CD4-positive, alpha-beta memory T cell (primary cell): ENCODE measurements around the gene RADIL. TPM values are rescaled to one million over a fixed set of nuclear protein-coding genes. Genes with fewer than 3 reads are reported as not detected.

Experiments
- CTCF ChIA-PET: fragments of 350-600 bp; sonication (Branson Sonifier 250); formaldehyde crosslinking; loops from one replicate; lab custom pipeline; 2021; ENCODE audit warnings: inconsistent platforms; ENCODE audit not compliant: partially characterized antibody; lab: Charles Lee
- POLR2A ChIA-PET: fragments of 350-600 bp; sonication (Branson Sonifier 250); formaldehyde crosslinking; loops from one replicate; lab custom pipeline; 2021; ENCODE audit not compliant: partially characterized antibody; lab: Charles Lee
- DNase-seq, 5 donors: peaks; one replicate each; pipeline versions ENCODE4 v3.0.0 to v3.0.0-alpha.2; 2020 to 2022; ENCODE audit warnings: mixed read lengths in 1 of 5
- H3K27ac ChIP-seq: one replicate; pipeline ENCODE4 v1.7.0; 2013; ENCODE audit warnings: low read depth, low read length
- H3K27me3 ChIP-seq: 2 replicates; pipeline ENCODE4 v1.7.0; 2013; ENCODE audit warnings: mild to moderate bottlenecking, low read length, moderate library complexity; ENCODE audit not compliant: insufficient read depth
- H3K36me3 ChIP-seq: 2 replicates; pipeline ENCODE4 v1.7.0; 2013; ENCODE audit warnings: mild to moderate bottlenecking, low read length, moderate library complexity; ENCODE audit not compliant: insufficient read depth
- H3K4me1 ChIP-seq: 2 replicates; pipeline ENCODE4 v1.7.0; 2013; ENCODE audit warnings: mild to moderate bottlenecking, low read length, moderate library complexity; ENCODE audit not compliant: insufficient read depth
- H3K4me3 ChIP-seq, 2 donors: one replicate each; pipeline ENCODE4 v1.7.0; 2013; ENCODE audit warnings: low read length in 2 of 2, mild to moderate bottlenecking in 1 of 2
- H3K9me3 ChIP-seq, 2 donors: one replicate each; pipeline ENCODE4 v1.7.0; 2013; ENCODE audit warnings: low read length in 2 of 2, control low read depth in 1 of 2; ENCODE audit not compliant: control insufficient read depth in 1 of 2
- H3K27ac Mint-ChIP-seq, 7 donors: one replicate each; pipeline ENCODE4 v1.8.0; 2020 to 2021; ENCODE audit warnings: mixed read lengths in 7 of 7, mild to moderate bottlenecking in 6 of 7, inconsistent platforms in 3 of 7, moderate library complexity in 3 of 7
- H3K27me3 Mint-ChIP-seq, 2 donors: one replicate each; pipeline ENCODE4 v1.8.0; 2020 to 2021; ENCODE audit warnings: mixed read lengths in 2 of 2
- H3K36me3 Mint-ChIP-seq, 2 donors: one replicate each; pipeline ENCODE4 v1.8.0; 2020 to 2021; ENCODE audit warnings: mixed read lengths in 2 of 2, inconsistent platforms in 1 of 2, mild to moderate bottlenecking in 1 of 2
- H3K4me1 Mint-ChIP-seq, 4 donors: one replicate each; pipeline ENCODE4 v1.8.0; 2020 to 2021; ENCODE audit warnings: mixed read lengths in 4 of 4, mild to moderate bottlenecking in 1 of 4
- H3K4me3 Mint-ChIP-seq, 8 donors: one replicate each; pipeline ENCODE4 v1.8.0; 2020 to 2021; ENCODE audit warnings: mixed read lengths in 8 of 8, mild to moderate bottlenecking in 7 of 8, moderate library complexity in 6 of 8, inconsistent platforms in 3 of 8
- H3K9me3 Mint-ChIP-seq, 8 donors: one replicate each; pipeline ENCODE4 v1.8.0; 2020 to 2021; ENCODE audit warnings: mixed read lengths in 8 of 8, mild to moderate bottlenecking in 5 of 8, inconsistent platforms in 3 of 8, moderate library complexity in 1 of 8
- intact Hi-C: fragments of 100-400 bp; cut with micrococcal nuclease; formaldehyde crosslinking; loops from one replicate; pipeline ENCODE4 v1.15.1; 2023
- polyA plus RNA-seq, 2 donors: library from polyadenylated mRNA; unstranded; fragments of 300-500 nt; fragmentation: Illumina TruSeq; gene quantifications; one replicate each; pipeline ENCODE4 v1.2.3, GENCODE V29; 2021
- total RNA-seq, 2 experiments: library from RNA; stranded (reverse); gene quantifications; one replicate each; pipeline ENCODE4 v1.2.3, GENCODE V29; 2021

RADIL gene
- total and polyA plus RNA-seq, 4 experiments from 2014 or later: not detected

- peaks cover 30% of the 10 kb centered on the region for H3K36me3 ChIP-seq
- CTCF ChIA-PET: interaction anchor here (0.8 kb wide), 1 partner anchor 12 kb away, joined by 5 read pairs; no protein-coding TSS in a partner anchor
- no peak overlapping the region for H3K4me3 ChIP-seq
- peaks cover 25 to 53% (median 37%) of the 10 kb centered on the region in 4 donors for H3K4me1 Mint-ChIP-seq
- no peaks in the 10 kb centered on the region for H3K27me3 ChIP-seq
- H3K9me3 ChIP-seq: no peaks in the 10 kb centered on the region
- H3K27ac ChIP-seq: no peak overlapping the region
- no peak for DNase-seq
- no peaks in the 10 kb centered on the region for H3K27me3 Mint-ChIP-seq
- H3K27ac Mint-ChIP-seq: no peak overlapping the region
- peaks cover 0 to 1% (median 0%) of the 10 kb centered on the region in 8 donors for H3K9me3 Mint-ChIP-seq
- POLR2A ChIA-PET: no interaction called here
- H3K4me3 Mint-ChIP-seq: no peak overlapping the region
- H3K36me3 Mint-ChIP-seq: peaks cover 14 to 41% of the 10 kb centered on the region in 2 donors
- intact Hi-C loops: loop anchor here (5.0 kb wide), 2 partner anchors 193 to 268 kb away; partner anchors contain the start of gene RBAK
- peaks cover 30% of the 10 kb centered on the region for H3K4me1 ChIP-seq
These were observed 104.4 kb downstream of the RADIL start for GRCh38 chr7:4779118-4779517.

GRCh38 chr7:4775848-4776623, 107.5 kb downstream of the RADIL start:
- ChIA-PET POLR2A (interaction anchor here (0.6 to 4.3 kb wide), 18 partner anchors 9 to 621 kb away, joined by 3 to 74 read pairs (median 6); partner anchors contain the start of gene FOXK1), CTCF (interaction anchor here (1.6 to 6.2 kb wide), 5 partner anchors 16 to 165 kb away, joined by 3 to 43 read pairs (median 11); no protein-coding TSS in a partner anchor)
- Histone ChIP-seq H3K4me1 (peaks cover 31% of the 10 kb centered on the region), H3K27ac (peak overlapping the region; percentile 93), H3K4me3 (peak overlapping the region; percentile 92 to 95), H3K36me3 (peaks cover under 1% of the 10 kb centered on the region), H3K9me3 (no peaks in the 10 kb centered on the region), H3K27me3 (no peaks in the 10 kb centered on the region)
- intact Hi-C loops: loop anchor here (1.0 to 5.0 kb wide), 6 partner anchors 16 to 271 kb away; partner anchors contain the start of gene RBAK
- Mint-ChIP-seq H3K36me3 (peaks cover 5 to 31% of the 10 kb centered on the region in 2 donors), H3K27me3 (no peaks in the 10 kb centered on the region), H3K4me1 (peaks cover 25 to 55% (median 42%) of the 10 kb centered on the region in 4 donors), H3K27ac (peak overlapping the region; percentile 99 to 100 (median 99)), H3K4me3 (peak overlapping the region; percentile 96 to 100 (median 98)), H3K9me3 (peaks cover 0 to 2% (median 0%) of the 10 kb centered on the region in 8 donors)
- peak in 3 of 5 donors; percentile 59 to 79 (median 61) for DNase-seq

- Histone ChIP-seq H3K27ac (peak within 1 kb of the TSS; percentile 93), H3K36me3 (no peaks in the 10 kb centered on the region), H3K27me3 (no peaks in the 10 kb centered on the region), H3K9me3 (no peaks in the 10 kb centered on the region), H3K4me3 (peak within 1 kb of the TSS; percentile 92 to 98), H3K4me1 (peaks cover 31% of the 10 kb centered on the region)
- no peaks in the 10 kb centered on the region for H3K27me3 Mint-ChIP-seq
- DNase-seq: peak; percentile 92 to 97 (median 94)
- peaks cover 0 to 2% (median 0%) of the 10 kb centered on the region in 8 donors for H3K9me3 Mint-ChIP-seq
- ChIA-PET POLR2A (interaction anchor here (0.6 to 4.3 kb wide), 21 partner anchors 10 to 622 kb away, joined by 3 to 74 read pairs (median 5); partner anchors contain the start of gene FOXK1), CTCF (interaction anchor here (0.9 to 6.2 kb wide), 8 partner anchors 17 to 199 kb away, joined by 3 to 43 read pairs (median 5); no protein-coding TSS in a partner anchor)
- peak within 1 kb of the TSS; percentile 96 to 100 (median 98) for H3K4me3 Mint-ChIP-seq
- H3K4me1 Mint-ChIP-seq: peaks cover 29 to 50% (median 42%) of the 10 kb centered on the region in 4 donors
- H3K36me3 Mint-ChIP-seq: peaks cover 0 to 27% of the 10 kb centered on the region in 2 donors
- intact Hi-C loops: loop anchor here (1.0 to 5.0 kb wide), 6 partner anchors 17 to 272 kb away; partner anchors contain the start of gene RBAK
- H3K27ac Mint-ChIP-seq: peak within 1 kb of the TSS; percentile 99 to 100 (median 99)
These were observed 108.2 kb downstream of the RADIL start, which contains the start of gene AP5Z1 for GRCh38 chr7:4775250-4775847. Gene AP5Z1, plus strand, starts transcription at chr7:4775623. Its CDS starts 93 bp downstream, at chr7:4775716.

GRCh38 chr7:4774658-4775249, 108.8 kb downstream of the RADIL start:
- H3K27ac ChIP-seq: peak overlapping the region; percentile 93
- H3K4me1 ChIP-seq: peaks cover 31% of the 10 kb centered on the region
- H3K36me3 ChIP-seq: no peaks in the 10 kb centered on the region
- Mint-ChIP-seq H3K4me1 (peaks cover 31 to 52% (median 43%) of the 10 kb centered on the region in 4 donors), H3K36me3 (peaks cover 0 to 26% of the 10 kb centered on the region in 2 donors), H3K27me3 (no peaks in the 10 kb centered on the region), H3K9me3 (peaks cover 0 to 2% (median 0%) of the 10 kb centered on the region in 8 donors), H3K27ac (peak overlapping the region; percentile 99 to 100 (median 99)), H3K4me3 (peak overlapping the region; percentile 96 to 100 (median 98))
- H3K27me3 ChIP-seq: no peaks in the 10 kb centered on the region
- ChIA-PET CTCF (interaction anchor here (0.9 to 6.2 kb wide), 8 partner anchors 18 to 199 kb away, joined by 3 to 43 read pairs (median 5); no protein-coding TSS in a partner anchor), POLR2A (interaction anchor here (0.7 to 4.3 kb wide), 19 partner anchors 11 to 622 kb away, joined by 3 to 74 read pairs (median 5); partner anchors contain the start of gene FOXK1)
- no peaks in the 10 kb centered on the region for H3K9me3 ChIP-seq
- DNase-seq: no peak
- intact Hi-C loops: loop anchor here (1.0 to 5.0 kb wide), 6 partner anchors 18 to 273 kb away; partner anchors contain the start of gene RBAK
- H3K4me3 ChIP-seq: peak overlapping the region; percentile 92 to 98

- H3K4me1 Mint-ChIP-seq: peaks cover 31 to 56% (median 42%) of the 10 kb centered on the region in 4 donors
- no peaks in the 10 kb centered on the region for H3K27me3 Mint-ChIP-seq
- ChIA-PET POLR2A (interaction anchor here (1.1 to 3.5 kb wide), 4 partner anchors 18 to 132 kb away, joined by 6 to 74 read pairs (median 46); no protein-coding TSS in a partner anchor), CTCF (interaction anchor here (6.2 kb wide), 1 partner anchor 18 kb away, joined by 43 read pairs; no protein-coding TSS in a partner anchor)
- intact Hi-C loops: no loop called here
- Histone ChIP-seq H3K4me3 (no peak overlapping the region), H3K27me3 (no peaks in the 10 kb centered on the region), H3K4me1 (peaks cover 31% of the 10 kb centered on the region), H3K36me3 (no peaks in the 10 kb centered on the region), H3K9me3 (no peaks in the 10 kb centered on the region), H3K27ac (peak overlapping the region; percentile 93)
- peak overlapping the region; percentile 99 to 100 (median 99) for H3K27ac Mint-ChIP-seq
- H3K4me3 Mint-ChIP-seq: peak overlapping the region; percentile 96 to 100 (median 98)
- peaks cover 0 to 2% (median 0%) of the 10 kb centered on the region in 8 donors for H3K9me3 Mint-ChIP-seq
- H3K36me3 Mint-ChIP-seq: peaks cover 0 to 25% of the 10 kb centered on the region in 2 donors
- no peak for DNase-seq
These were observed 109.5 kb downstream of the RADIL start for GRCh38 chr7:4774007-4774406.

GRCh38 chr7:4772306-4772705, 111.2 kb downstream of the RADIL start:
- H3K4me1 Mint-ChIP-seq: peaks cover 24 to 43% (median 30%) of the 10 kb centered on the region in 4 donors
- intact Hi-C loops: no loop called here

More at GRCh38 chr7:4772306-4772705, 111.2 kb downstream of the RADIL start:
- H3K4me3 ChIP-seq: no peak overlapping the region
- H3K9me3 ChIP-seq: no peaks in the 10 kb centered on the region
- CTCF ChIA-PET: no interaction called here
- H3K9me3 Mint-ChIP-seq: peaks cover 0 to 2% (median 0%) of the 10 kb centered on the region in 8 donors
- H3K4me3 Mint-ChIP-seq: no peak overlapping the region
- no peak for DNase-seq
- no peaks in the 10 kb centered on the region for H3K27me3 Mint-ChIP-seq
- H3K27me3 ChIP-seq: no peaks in the 10 kb centered on the region
- H3K27ac Mint-ChIP-seq: peak overlapping the region in 1 of 7 donors; percentile 8
- peaks cover 20% of the 10 kb centered on the region for H3K4me1 ChIP-seq
- no peak overlapping the region for H3K27ac ChIP-seq
- no peaks in the 10 kb centered on the region for H3K36me3 ChIP-seq
- POLR2A ChIA-PET: interaction anchor here (1.1 kb wide), 1 partner anchor 27 kb away, joined by 6 read pairs; no protein-coding TSS in a partner anchor
- H3K36me3 Mint-ChIP-seq: peaks cover 0 to 17% of the 10 kb centered on the region in 2 donors
